Stomach smooth muscle (tissue), 2 donors: Measurements from ENCODE around the gene SPPL2A.

Experiments
- H3K27ac ChIP-seq: one replicate; pipeline ENCODE4 v1.7.0; 2013; ENCODE audit warnings: mild to moderate bottlenecking, low read length, inconsistent platforms
- H3K27me3 ChIP-seq, 2 donors: one replicate each; pipeline ENCODE4 v1.7.0; 2013; ENCODE audit warnings: low read length in 2 of 2; ENCODE audit not compliant: insufficient read depth in 2 of 2, control insufficient read depth in 1 of 2
- H3K36me3 ChIP-seq, 2 donors: one replicate each; pipeline ENCODE4 v1.7.0; 2013; ENCODE audit warnings: low read length in 2 of 2; ENCODE audit not compliant: control insufficient read depth in 2 of 2, insufficient read depth in 2 of 2
- H3K4me1 ChIP-seq: one replicate; pipeline ENCODE4 v1.7.0; 2013; ENCODE audit warnings: low read length; ENCODE audit not compliant: control insufficient read depth, insufficient read depth
- H3K4me3 ChIP-seq, 2 donors: one replicate each; pipeline ENCODE4 v1.7.0; 2013; ENCODE audit warnings: low read length in 2 of 2
- H3K9ac ChIP-seq, 2 donors: one replicate each; pipeline ENCODE4 v1.7.0; 2013; ENCODE audit warnings: low read length in 2 of 2, mild to moderate bottlenecking in 1 of 2
- H3K9me3 ChIP-seq, 2 donors: one replicate each; pipeline ENCODE4 v1.7.0; 2013; ENCODE audit warnings: low read length in 2 of 2; ENCODE audit not compliant: control insufficient read depth in 2 of 2
- donor health status: healthy.
- donor health status: Pancreatic carcinoma.

The SPPL2A gene

DNA sequence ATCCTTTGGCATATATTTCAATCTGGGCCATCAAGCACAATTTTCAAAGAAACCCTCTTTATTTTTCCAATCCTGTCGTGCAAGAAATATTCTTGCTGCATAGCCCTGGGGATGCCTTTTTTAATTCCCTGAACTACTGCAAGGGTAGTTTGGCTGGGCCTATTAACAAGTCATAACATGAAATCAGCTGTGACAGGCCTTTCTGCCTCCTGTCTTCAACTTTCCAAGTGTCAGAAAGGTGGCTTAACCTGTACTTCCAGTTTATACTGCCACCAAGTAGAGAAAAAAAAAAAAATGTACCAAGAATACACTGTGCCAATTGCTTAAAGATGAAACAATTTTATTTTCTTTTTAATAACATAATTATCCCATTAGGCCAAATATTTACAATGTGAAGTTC is 32.4 kb upstream of the SPPL2A start:
- H3K4me1 ChIP-seq: no peaks in the 10 kb centered on the region
- no peak overlapping the region for H3K9ac ChIP-seq
- H3K4me3 ChIP-seq: no peak overlapping the region
- no peaks in the 10 kb centered on the region for H3K9me3 ChIP-seq
- H3K27me3 ChIP-seq: no peaks in the 10 kb centered on the region
- H3K27ac ChIP-seq: no peak overlapping the region
- no peaks in the 10 kb centered on the region for H3K36me3 ChIP-seq

DNA sequence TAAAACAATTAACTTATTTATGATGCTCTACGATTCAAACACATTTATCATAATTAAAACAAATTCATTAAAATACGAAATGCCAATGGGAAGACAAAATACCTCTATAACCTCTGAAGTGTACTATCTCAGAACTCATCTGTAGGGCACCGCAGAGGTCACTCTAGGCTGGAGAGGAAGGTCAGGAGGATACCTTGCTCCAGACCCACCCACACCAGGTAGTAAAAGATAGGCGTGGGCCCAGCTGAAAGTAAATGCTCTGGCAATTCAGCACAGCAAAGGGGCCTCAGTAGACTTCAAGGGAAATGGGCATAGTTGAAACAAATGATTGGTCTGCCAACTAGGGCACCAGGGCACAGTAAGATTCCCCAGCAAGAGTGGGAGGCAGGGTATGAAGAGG is 26.0 kb upstream of the SPPL2A start:
- no peak overlapping the region for H3K9ac ChIP-seq
- no peaks in the 10 kb centered on the region for H3K4me1 ChIP-seq
- H3K9me3 ChIP-seq: no peaks in the 10 kb centered on the region
- H3K4me3 ChIP-seq: no peak overlapping the region
- H3K27me3 ChIP-seq: no peaks in the 10 kb centered on the region
- H3K36me3 ChIP-seq: no peaks in the 10 kb centered on the region
- no peak overlapping the region for H3K27ac ChIP-seq

DNA sequence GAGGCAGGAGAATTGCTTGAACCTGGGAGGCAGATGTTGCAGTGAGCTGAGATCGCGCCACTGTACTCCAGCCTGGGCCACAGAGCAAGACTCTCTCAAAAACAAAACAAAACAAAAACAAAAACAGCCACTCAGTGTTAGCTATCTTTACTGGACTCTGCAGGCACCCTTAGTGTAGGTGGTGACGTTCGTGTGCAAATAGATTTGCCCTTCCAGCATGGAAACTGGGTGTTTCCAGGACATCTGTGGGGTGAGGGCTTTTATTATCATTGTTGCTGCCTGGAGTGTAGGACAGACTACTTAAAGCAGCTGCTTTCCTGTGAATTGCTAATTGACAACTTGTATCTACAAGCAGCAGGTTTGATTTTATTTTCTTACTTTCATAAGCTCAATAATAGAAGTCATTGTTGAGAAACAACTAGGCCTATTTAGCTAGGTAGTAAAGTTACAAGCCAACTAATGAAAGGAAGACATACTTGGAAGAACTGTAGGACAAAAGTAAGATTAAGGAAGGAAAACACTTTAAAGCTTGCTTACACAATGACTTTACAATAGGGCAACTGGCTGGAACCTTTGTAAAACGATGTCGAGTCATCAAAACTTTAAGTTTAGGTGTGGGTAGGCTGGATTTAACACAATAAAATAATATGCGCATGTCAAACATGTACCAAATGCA is 25.4 kb upstream of the SPPL2A start:
- H3K9me3 ChIP-seq: no peaks in the 10 kb centered on the region
- H3K27ac ChIP-seq: no peak overlapping the region
- no peak overlapping the region for H3K4me3 ChIP-seq

GRCh38 chr15:50786871-50787270 is 21.4 kb upstream of the SPPL2A start:
- Histone ChIP-seq H3K9ac (no peak overlapping the region), H3K9me3 (no peaks in the 10 kb centered on the region), H3K36me3 (no peaks in the 10 kb centered on the region), H3K4me1 (peaks cover 6% of the 10 kb centered on the region), H3K27me3 (no peaks in the 10 kb centered on the region), H3K4me3 (no peak overlapping the region), H3K27ac (no peak overlapping the region)

More for the DNA sequence above, 25.4 kb upstream of the SPPL2A start:
- Histone ChIP-seq H3K9ac (no peak overlapping the region), H3K4me1 (no peaks in the 10 kb centered on the region), H3K27me3 (no peaks in the 10 kb centered on the region), H3K36me3 (no peaks in the 10 kb centered on the region)

- Histone ChIP-seq H3K27me3 (no peaks in the 10 kb centered on the region), H3K27ac (no peak overlapping the region), H3K9ac (no peak overlapping the region), H3K9me3 (no peaks in the 10 kb centered on the region), H3K4me3 (no peak overlapping the region), H3K4me1 (peaks cover 6% of the 10 kb centered on the region), H3K36me3 (no peaks in the 10 kb centered on the region)
Measured at GRCh38 chr15:50786438-50786837, 20.9 kb upstream of the SPPL2A start.

GRCh38 chr15:50783895-50784294 is 18.4 kb upstream of the SPPL2A start:
- no peak overlapping the region for H3K9ac ChIP-seq
- H3K36me3 ChIP-seq: no peaks in the 10 kb centered on the region
- H3K4me1 ChIP-seq: peaks cover 6% of the 10 kb centered on the region
- H3K27ac ChIP-seq: no peak overlapping the region
- H3K9me3 ChIP-seq: no peaks in the 10 kb centered on the region
- H3K27me3 ChIP-seq: no peaks in the 10 kb centered on the region
- H3K4me3 ChIP-seq: no peak overlapping the region

DNA sequence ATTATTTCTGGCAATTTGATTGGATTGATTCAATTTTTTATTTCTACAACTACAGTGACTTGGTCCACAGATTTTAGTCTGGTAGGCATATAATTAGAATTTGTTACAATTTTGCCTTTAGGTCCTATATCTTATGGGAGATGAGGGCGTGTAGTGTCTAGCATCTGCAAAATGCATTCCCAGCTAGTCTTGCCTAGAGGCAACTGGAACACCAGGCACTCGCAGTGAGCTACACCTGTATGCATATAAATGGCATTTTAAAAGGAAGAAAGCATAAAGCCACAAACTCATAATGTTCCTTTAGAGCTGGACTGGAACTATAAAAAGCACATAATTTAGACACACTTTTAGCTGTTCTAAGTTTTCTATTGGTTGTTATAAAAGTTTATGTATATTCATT is 17.9 kb upstream of the SPPL2A start:
- Histone ChIP-seq H3K4me3 (no peak overlapping the region), H3K9ac (no peak overlapping the region), H3K36me3 (no peaks in the 10 kb centered on the region), H3K4me1 (peaks cover 6% of the 10 kb centered on the region), H3K9me3 (no peaks in the 10 kb centered on the region), H3K27me3 (no peaks in the 10 kb centered on the region), H3K27ac (no peak overlapping the region)

DNA sequence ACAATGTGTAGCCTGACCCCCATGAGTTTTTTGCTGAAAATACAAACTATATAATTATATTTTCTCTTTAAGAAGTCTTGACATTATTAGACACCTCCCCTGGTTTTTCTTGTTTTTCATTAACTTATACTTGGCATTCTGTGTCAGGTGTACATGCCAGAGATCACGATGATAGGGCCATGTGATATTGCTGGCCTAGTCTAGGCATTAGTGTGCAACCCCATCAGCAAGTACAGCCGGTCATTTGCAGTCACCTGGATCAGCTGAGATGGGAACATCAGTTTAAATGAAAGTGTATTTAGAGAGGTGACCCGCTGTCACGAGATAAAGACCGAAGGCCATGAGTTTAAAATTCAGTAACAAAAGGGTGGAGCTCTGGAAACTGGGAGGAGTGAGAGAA is 12.6 kb upstream of the SPPL2A start:
- H3K9me3 ChIP-seq: no peaks in the 10 kb centered on the region
- H3K4me3 ChIP-seq: no peak overlapping the region
- no peaks in the 10 kb centered on the region for H3K4me1 ChIP-seq
- H3K27ac ChIP-seq: no peak overlapping the region
- no peaks in the 10 kb centered on the region for H3K36me3 ChIP-seq
- no peaks in the 10 kb centered on the region for H3K27me3 ChIP-seq
- H3K9ac ChIP-seq: no peak overlapping the region

DNA sequence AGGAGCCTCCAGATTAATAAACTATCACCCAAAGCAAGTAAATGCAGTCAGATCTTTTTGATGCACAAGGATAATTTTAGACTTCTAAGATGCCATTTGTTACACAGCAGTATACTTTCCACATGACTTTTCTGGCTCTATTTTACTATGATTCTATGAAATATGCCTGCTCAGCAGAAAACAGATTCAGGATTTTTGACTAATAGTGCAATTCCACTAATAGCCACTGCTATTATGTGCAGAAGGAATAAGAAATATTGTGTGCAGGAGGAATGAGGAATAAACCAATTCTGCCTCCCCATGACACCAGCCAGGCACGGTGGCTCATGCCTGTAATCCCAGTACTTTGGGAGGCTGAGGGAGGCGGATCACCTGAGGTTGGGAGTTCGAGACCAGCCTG is 11.5 kb upstream of the SPPL2A start:
- H3K27me3 ChIP-seq: no peaks in the 10 kb centered on the region
- H3K4me1 ChIP-seq: no peaks in the 10 kb centered on the region
- H3K9me3 ChIP-seq: no peaks in the 10 kb centered on the region
- no peak overlapping the region for H3K27ac ChIP-seq
- no peak overlapping the region for H3K9ac ChIP-seq
- no peak overlapping the region for H3K4me3 ChIP-seq
- no peaks in the 10 kb centered on the region for H3K36me3 ChIP-seq

GRCh38 chr15:50774450-50774849 is 8.9 kb upstream of the SPPL2A start:
- no peak overlapping the region for H3K27ac ChIP-seq
- H3K36me3 ChIP-seq: no peaks in the 10 kb centered on the region
- no peaks in the 10 kb centered on the region for H3K27me3 ChIP-seq
- no peak overlapping the region for H3K9ac ChIP-seq
- H3K4me1 ChIP-seq: no peaks in the 10 kb centered on the region
- H3K4me3 ChIP-seq: no peak overlapping the region
- H3K9me3 ChIP-seq: no peaks in the 10 kb centered on the region

GRCh38 chr15:50773389-50773788 is 7.9 kb upstream of the SPPL2A start:
- Histone ChIP-seq H3K9ac (no peak overlapping the region), H3K27me3 (no peaks in the 10 kb centered on the region), H3K36me3 (no peaks in the 10 kb centered on the region), H3K4me3 (no peak overlapping the region), H3K27ac (no peak overlapping the region), H3K9me3 (no peaks in the 10 kb centered on the region), H3K4me1 (no peaks in the 10 kb centered on the region)
